Lower lobe of right lung (tissue), 2 donors: Measurements from ENCODE around the gene EGFL7. TPM values are rescaled to one million over a fixed set of nuclear protein-coding genes. Genes with fewer than 3 reads are reported as not detected.
A peak's percentile ranks its signal among the peaks of the same experiment; 100 is the strongest.

Experiments
- ATAC-seq, 2 donors: fragments of 200-7000 bp; cut with Tn5 transposase; one replicate each; pipeline ENCODE4 v1.9.1; 2020 to 2022; ENCODE audit warnings: mild to moderate bottlenecking in 2 of 2, moderate library complexity in 2 of 2
- DNase-seq: peaks from one replicate; pipeline ENCODE4 v3.0.0-alpha.2; 2020
- H3K27ac ChIP-seq: fragments of 200-600 bp; one replicate; pipeline ENCODE4 v1.8.0; 2022
- H3K27me3 ChIP-seq: fragments of 200-600 bp; one replicate; pipeline ENCODE4 v1.8.0; 2022; ENCODE audit warnings: low read depth
- H3K36me3 ChIP-seq: fragments of 200-600 bp; one replicate; pipeline ENCODE4 v1.8.0; 2022; ENCODE audit warnings: mild to moderate bottlenecking
- H3K4me1 ChIP-seq: fragments of 200-600 bp; one replicate; pipeline ENCODE4 v1.8.0; 2022
- H3K4me3 ChIP-seq: fragments of 200-600 bp; one replicate; pipeline ENCODE4 v1.8.0; 2022; ENCODE audit warnings: mild to moderate bottlenecking
- H3K9me3 ChIP-seq: fragments of 200-600 bp; one replicate; pipeline ENCODE4 v1.8.0; 2022
- CTCF ChIP-seq: fragments of 200-600 bp; IDR thresholded peaks from one replicate; pipeline ENCODE4 v1.8.0; 2022; ENCODE audit warnings: antibody characterized with exemption, mild to moderate bottlenecking
- intact Hi-C: fragments of 100-400 bp; cut with DNase I; formaldehyde crosslinking; loops from one replicate; pipeline ENCODE4 v1.11.0; 2022
- total RNA-seq: library from RNA; stranded (reverse); fragmentation: NEBNext Ultra II Directional; extraction: Animal tissue kit (Norgen Biotek cat#: 25700); gene quantifications from one replicate; pipeline ENCODE4 v1.2.1, GENCODE V29; 2021
- donor health status: DM: no; HTN: yes; CAD: no; lungs with severe emphysema.

The EGFL7 gene
- total RNA-seq, 1 donor from 2014 or later, result 230 TPM

- no peak for TF ChIP-seq CTCF
- Histone ChIP-seq H3K36me3 (peaks cover 69% of the 10 kb centered on the region), H3K4me1 (peaks cover 19% of the 10 kb centered on the region), H3K27me3 (peaks cover 8% of the 10 kb centered on the region), H3K4me3 (peak overlapping the region; percentile 33), H3K27ac (peak overlapping the region; percentile 67), H3K9me3 (no peaks in the 10 kb centered on the region)
- no peak for DNase-seq
- intact Hi-C loops, result no loop called here
- ATAC-seq, result no peak
These were observed 9.8 kb downstream of the EGFL7 start for GRCh38 chr9:136672431-136673087.

GRCh38 chr9:136673088-136673974, 10.6 kb downstream of the EGFL7 start:
- ATAC-seq (no peak), DNase-seq (no peak)
- intact Hi-C loops, result no loop called here
- Histone ChIP-seq H3K36me3 (peaks cover 65% of the 10 kb centered on the region), H3K27me3 (peaks cover 8% of the 10 kb centered on the region), H3K4me1 (peaks cover 23% of the 10 kb centered on the region), H3K4me3 (peak overlapping the region; percentile 33), H3K9me3 (no peaks in the 10 kb centered on the region), H3K27ac (peak overlapping the region; percentile 67)
- no peak for TF ChIP-seq CTCF

GRCh38 chr9:136673975-136674785, 11.5 kb downstream of the EGFL7 start:
- H3K9me3 ChIP-seq, result no peaks in the 10 kb centered on the region
- no peak overlapping the region for H3K4me3 ChIP-seq
- DNase-seq (no peak), ATAC-seq (no peak)
- intact Hi-C loops, result no loop called here
- H3K27ac ChIP-seq, result peak overlapping the region; percentile 67
- peaks cover 8% of the 10 kb centered on the region for H3K27me3 ChIP-seq
- peaks cover 65% of the 10 kb centered on the region for H3K36me3 ChIP-seq
- no peak for TF ChIP-seq CTCF
- H3K4me1 ChIP-seq, result peaks cover 29% of the 10 kb centered on the region

- Histone ChIP-seq H3K36me3 (peaks cover 58% of the 10 kb centered on the region), H3K4me1 (peaks cover 36% of the 10 kb centered on the region), H3K4me3 (no peak overlapping the region), H3K27ac (peak overlapping the region; percentile 36), H3K27me3 (peaks cover under 1% of the 10 kb centered on the region), H3K9me3 (no peaks in the 10 kb centered on the region)
- TF ChIP-seq CTCF, result no peak
- intact Hi-C loops, result no loop called here
- peak; percentile 60 to 70 for ATAC-seq
- DNase-seq, result peak; percentile 90
These were observed 12.2 kb downstream of the EGFL7 start for GRCh38 chr9:136674786-136675349.
